Karpas-422 (cell line): ENCODE results near the gene C22orf42. TPM values are rescaled to one million over a fixed set of nuclear protein-coding genes. Genes with fewer than 3 reads are reported as not detected.
"Not testable (repeated sequence)": the region's sequence is repeated elsewhere in the genome, so short reads cannot be mapped to it uniquely, and the experiment has no call there.

Experiments
- DNase-seq: peaks from one replicate; pipeline ENCODE4 v3.0.0-alpha.2; 2015
- H2AFZ ChIP-seq: fragments of 200-600 bp; sonication (generic); 2 replicates; pipeline ENCODE4 v1.6.1; 2014; ENCODE audit warnings: antibody characterized with exemption, low read length, mixed read lengths
- H3K27ac ChIP-seq: fragments of 200-600 bp; sonication (generic); 2 replicates; pipeline ENCODE4 v1.5.1; 2014; ENCODE audit warnings: mild to moderate bottlenecking, low read length, moderate library complexity
- H3K27me3 ChIP-seq: fragments of 200-600 bp; sonication (generic); 2 replicates; pipeline ENCODE4 v1.6.1; 2014; ENCODE audit warnings: low read length, mixed read lengths
- H3K36me3 ChIP-seq: fragments of 200-600 bp; sonication (generic); 2 replicates; pipeline ENCODE4 v1.6.1; 2014; ENCODE audit warnings: low read length, mixed read lengths; ENCODE audit not compliant: insufficient read depth
- H3K4me1 ChIP-seq: fragments of 200-600 bp; sonication (generic); 2 replicates; pipeline ENCODE4 v1.6.1; 2014; ENCODE audit warnings: mild to moderate bottlenecking, low read length, mixed read lengths
- H3K4me2 ChIP-seq: fragments of 200-600 bp; sonication (generic); 2 replicates; pipeline ENCODE4 v1.6.1; 2014; ENCODE audit warnings: low read length, low read depth, mild to moderate bottlenecking; ENCODE audit not compliant: poor library complexity, severe bottlenecking
- H3K4me3 ChIP-seq: fragments of 200-600 bp; sonication (generic); 2 replicates; pipeline ENCODE4 v1.5.1; 2014; ENCODE audit warnings: mild to moderate bottlenecking, antibody characterized with exemption, low read length, mixed read lengths
- H3K79me2 ChIP-seq: fragments of 200-600 bp; sonication (generic); 2 replicates; pipeline ENCODE4 v1.6.1; 2014; ENCODE audit warnings: mild to moderate bottlenecking, low read length, mixed read lengths
- H3K9ac ChIP-seq: fragments of 200-600 bp; sonication (generic); 2 replicates; pipeline ENCODE4 v1.6.0; 2014; ENCODE audit warnings: low read length
- H3K9me2 ChIP-seq: fragments of 200-600 bp; sonication (generic), shearing (Covaris generic); replicated peaks from 2 replicates; pipeline ENCODE4 v1.6.0; 2014; ENCODE audit warnings: mild to moderate bottlenecking, low read length, moderate library complexity; ENCODE audit not compliant: insufficient read depth
- H3K9me3 ChIP-seq: fragments of 300-700, 200-600 bp; sonication (generic); 2 replicates; pipeline ENCODE4 v1.6.1; 2014; ENCODE audit warnings: low read length, mixed read lengths
- H4K20me1 ChIP-seq: fragments of 200-600 bp; sonication (generic); 2 replicates; pipeline ENCODE4 v1.6.1; 2014; ENCODE audit warnings: mild to moderate bottlenecking, antibody characterized with exemption, low read length, low read depth; ENCODE audit not compliant: insufficient read depth
- total RNA-seq: library from RNA; depleted of rRNA; stranded (reverse); fragments of >200 nt; shearing (Covaris generic); gene quantifications from 2 replicates; pipeline ENCODE4 v1.2.3, GENCODE V29; 2014; ENCODE audit warnings: low replicate concordance

C22orf42 gene
- total RNA-seq, 1 experiment from 2014 or later, result not detected

- DNase-seq, H3K9ac ChIP-seq, H2AFZ ChIP-seq, H3K79me2 ChIP-seq, H3K4me1 ChIP-seq, H3K27ac ChIP-seq, H3K27me3 ChIP-seq, H3K9me2 ChIP-seq, H3K4me3 ChIP-seq, H3K9me3 ChIP-seq, H3K4me2 ChIP-seq, H4K20me1 ChIP-seq, H3K36me3 ChIP-seq: not testable (repeated sequence)
Measured at GRCh38 chr22:32197553-32198226, 38.6 kb upstream of the C22orf42 start.

GRCh38 chr22:32195900-32196299 lies 36.8 kb upstream of the C22orf42 start:
- H3K79me2 ChIP-seq, H3K9me3 ChIP-seq, H2AFZ ChIP-seq, H3K27ac ChIP-seq, H3K9ac ChIP-seq, H3K36me3 ChIP-seq, DNase-seq, H3K4me2 ChIP-seq, H4K20me1 ChIP-seq, H3K4me3 ChIP-seq, H3K4me1 ChIP-seq, H3K9me2 ChIP-seq, H3K27me3 ChIP-seq: not testable (repeated sequence)

- not testable (repeated sequence) for H3K27me3 ChIP-seq, H3K9ac ChIP-seq, H3K27ac ChIP-seq, H3K4me2 ChIP-seq, H3K36me3 ChIP-seq, H3K4me1 ChIP-seq, H4K20me1 ChIP-seq, H2AFZ ChIP-seq, H3K9me2 ChIP-seq, H3K4me3 ChIP-seq, H3K79me2 ChIP-seq, H3K9me3 ChIP-seq, DNase-seq
Measured at GRCh38 chr22:32193346-32193745, 34.2 kb upstream of the C22orf42 start.

GRCh38 chr22:32191021-32191420 lies 31.9 kb upstream of the C22orf42 start:
- not testable (repeated sequence) for H4K20me1 ChIP-seq, H3K36me3 ChIP-seq, H3K4me3 ChIP-seq, DNase-seq, H3K4me1 ChIP-seq, H3K4me2 ChIP-seq, H3K9me2 ChIP-seq, H3K79me2 ChIP-seq, H3K27me3 ChIP-seq, H3K9me3 ChIP-seq, H3K27ac ChIP-seq, H2AFZ ChIP-seq, H3K9ac ChIP-seq

- no peak overlapping the region for H3K4me3 ChIP-seq
- no peak overlapping the region for H2AFZ ChIP-seq
- no peak overlapping the region for H3K27ac ChIP-seq
- H3K9ac ChIP-seq, result no peak overlapping the region
- no peaks in the 10 kb centered on the region for H3K27me3 ChIP-seq
- H3K36me3 ChIP-seq, result no peaks in the 10 kb centered on the region
- DNase-seq, result no peak
- no peaks in the 10 kb centered on the region for H3K9me3 ChIP-seq
- no peaks in the 10 kb centered on the region for H3K9me2 ChIP-seq
- no peaks in the 10 kb centered on the region for H3K79me2 ChIP-seq
- H3K4me2 ChIP-seq, result no peak overlapping the region
- no peaks in the 10 kb centered on the region for H4K20me1 ChIP-seq
- no peaks in the 10 kb centered on the region for H3K4me1 ChIP-seq
Measured at GRCh38 chr22:32185821-32186220, 26.7 kb upstream of the C22orf42 start.

- no peak overlapping the region for H3K9ac ChIP-seq
- no peak overlapping the region for H3K4me3 ChIP-seq
- H3K36me3 ChIP-seq, result no peaks in the 10 kb centered on the region
- H2AFZ ChIP-seq, result no peak overlapping the region
- DNase-seq, result no peak
- H3K9me2 ChIP-seq, result no peaks in the 10 kb centered on the region
- H3K27me3 ChIP-seq, result no peaks in the 10 kb centered on the region
- H3K4me2 ChIP-seq, result no peak overlapping the region
- no peaks in the 10 kb centered on the region for H4K20me1 ChIP-seq
- no peaks in the 10 kb centered on the region for H3K79me2 ChIP-seq
- H3K27ac ChIP-seq, result no peak overlapping the region
- H3K4me1 ChIP-seq, result no peaks in the 10 kb centered on the region
- no peaks in the 10 kb centered on the region for H3K9me3 ChIP-seq
Measured at GRCh38 chr22:32183625-32184024, 24.5 kb upstream of the C22orf42 start.

- no peak overlapping the region for H2AFZ ChIP-seq
- no peak overlapping the region for H3K9ac ChIP-seq
- no peak overlapping the region for H3K4me3 ChIP-seq
- no peak for DNase-seq
- no peaks in the 10 kb centered on the region for H3K79me2 ChIP-seq
- no peaks in the 10 kb centered on the region for H3K4me1 ChIP-seq
- H3K36me3 ChIP-seq, result no peaks in the 10 kb centered on the region
- H3K9me2 ChIP-seq, result no peaks in the 10 kb centered on the region
- H3K27ac ChIP-seq, result no peak overlapping the region
- no peaks in the 10 kb centered on the region for H4K20me1 ChIP-seq
- H3K4me2 ChIP-seq, result no peak overlapping the region
- no peaks in the 10 kb centered on the region for H3K27me3 ChIP-seq
- H3K9me3 ChIP-seq, result no peaks in the 10 kb centered on the region
Measured at GRCh38 chr22:32181043-32181442, 21.9 kb upstream of the C22orf42 start.

- no peaks in the 10 kb centered on the region for H3K9me2 ChIP-seq
- no peak overlapping the region for H2AFZ ChIP-seq
- no peak overlapping the region for H3K4me3 ChIP-seq
- H4K20me1 ChIP-seq, result no peaks in the 10 kb centered on the region
- no peaks in the 10 kb centered on the region for H3K4me1 ChIP-seq
- H3K79me2 ChIP-seq, result no peaks in the 10 kb centered on the region
- no peak overlapping the region for H3K4me2 ChIP-seq
- H3K9ac ChIP-seq, result no peak overlapping the region
- H3K9me3 ChIP-seq, result no peaks in the 10 kb centered on the region
- H3K27ac ChIP-seq, result no peak overlapping the region
- no peak for DNase-seq
- H3K36me3 ChIP-seq, result no peaks in the 10 kb centered on the region
- H3K27me3 ChIP-seq, result no peaks in the 10 kb centered on the region
Measured at GRCh38 chr22:32177221-32177765, 18.2 kb upstream of the C22orf42 start.
